ENCODE data around the gene TAAR1. TPM values are rescaled to one million over a fixed set of nuclear protein-coding genes. Genes with fewer than 3 reads are reported as not detected.

TAAR1 gene
- total RNA-seq, 1 experiment from 2014 or later, result not detected

DNA sequence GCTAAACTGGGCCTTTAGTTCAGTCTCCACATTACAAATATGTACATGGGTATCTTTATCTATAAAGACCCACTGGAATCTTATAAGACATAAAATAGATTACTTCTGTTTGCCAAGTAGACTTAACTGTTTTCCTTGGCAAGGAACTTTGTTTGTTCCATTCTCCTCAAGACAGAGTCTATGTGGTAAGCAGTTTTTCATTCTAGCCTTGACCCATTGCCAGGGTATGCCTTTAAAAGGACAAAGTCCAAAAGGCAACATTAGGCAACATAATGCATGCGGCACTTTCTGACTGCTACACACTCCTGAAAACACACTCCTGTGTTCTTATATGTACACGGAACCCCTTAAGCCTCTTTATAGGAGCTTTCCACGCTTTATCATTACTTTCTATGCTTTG lies 34.5 kb upstream of the TAAR1 start:
- Histone ChIP-seq H4K20me1 (ENCODE audit: low read length) (no peaks in the 10 kb centered on the region), H3K4me2 (ENCODE audit: low read length) (no peak overlapping the region), H3K4me1 (ENCODE audit: insufficient read depth, low read length) (peaks cover 9% of the 10 kb centered on the region; the same call in 1 of the 2 replicates), H3K9ac (ENCODE audit: low read length) (no peak overlapping the region), H3K27me3 (ENCODE audit: low read length) (no peaks in the 10 kb centered on the region), H3K9me3 (ENCODE audit: low read length) (no peaks in the 10 kb centered on the region), H2AFZ (ENCODE audit: low read length) (no peak overlapping the region), H3K79me2 (ENCODE audit: low read length) (no peaks in the 10 kb centered on the region), H3K9me2 (replicated peaks; ENCODE audit: low read length) (no peaks in the 10 kb centered on the region), H3K4me3 (ENCODE audit: low read length) (no peak overlapping the region), H3K27ac (ENCODE audit: low read length) (no peak overlapping the region), H3F3A (ENCODE audit: low read length, unreplicated experiment) (no peaks in the 10 kb centered on the region), H3K36me3 (ENCODE audit: low read depth, low read length) (no peaks in the 10 kb centered on the region)
- no peak for TF ChIP-seq EZH2phosphoT487 (IDR thresholded peaks at IDR 0.05; ENCODE audit: borderline replicate concordance, low read length)
- no peak for TF ChIP-seq EZH2 (IDR thresholded peaks at IDR 0.05; ENCODE audit: low read length, unreplicated experiment)
- peak; percentile 43; the same call in 1 of the 2 replicates for ATAC-seq
- ChIA-PET POLR2A (ENCODE audit: unreplicated experiment) (no interaction called here), CTCF (no interaction called here)
- no TSS peak for BruUV-seq (replicated peaks)
- intact Hi-C loops (cut with micrococcal nuclease), result no loop called here
- peak; percentile 63 for DNase-seq

DNA sequence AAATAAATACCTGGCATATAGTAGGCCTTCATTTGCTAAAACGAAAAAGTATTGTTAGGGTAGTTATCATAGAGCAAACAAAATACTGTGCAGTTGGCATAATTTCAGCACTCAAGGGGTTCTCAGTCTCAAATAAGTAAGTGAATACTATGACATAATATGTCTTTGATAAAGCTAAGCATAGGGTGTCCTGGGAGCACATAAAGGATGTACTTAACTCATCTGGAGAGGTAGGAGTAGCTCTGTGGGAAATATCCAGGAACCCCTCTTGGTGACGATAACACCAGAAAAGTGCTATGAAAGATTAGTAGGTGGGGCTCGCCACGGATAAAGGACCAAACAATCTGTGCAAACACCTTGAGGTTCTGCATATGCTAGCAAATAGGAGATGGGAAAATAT lies 31.7 kb upstream of the TAAR1 start:
- H4K20me1 ChIP-seq (ENCODE audit: low read length), result no peaks in the 10 kb centered on the region
- DNase-seq (no peak), ATAC-seq (no peak)
- H3K36me3 ChIP-seq (ENCODE audit: low read depth, low read length), result no peaks in the 10 kb centered on the region
- no peak overlapping the region for H3K4me2 ChIP-seq (ENCODE audit: low read length)
- H3K9ac ChIP-seq (ENCODE audit: low read length), result no peak overlapping the region
- no peaks in the 10 kb centered on the region for H3K27me3 ChIP-seq (ENCODE audit: low read length)
- H3K4me3 ChIP-seq (ENCODE audit: low read length), result no peak overlapping the region
- intact Hi-C loops (cut with micrococcal nuclease), result no loop called here
- no peaks in the 10 kb centered on the region for H3F3A ChIP-seq (ENCODE audit: low read length, unreplicated experiment)
- no peaks in the 10 kb centered on the region for H3K9me2 ChIP-seq (replicated peaks; ENCODE audit: low read length)
- H3K4me1 ChIP-seq (ENCODE audit: insufficient read depth, low read length), result peaks cover 24% of the 10 kb centered on the region
- ChIA-PET CTCF (no interaction called here), POLR2A (ENCODE audit: unreplicated experiment) (no interaction called here)
- no peaks in the 10 kb centered on the region for H3K9me3 ChIP-seq (ENCODE audit: low read length)
- no peak overlapping the region for H2AFZ ChIP-seq (ENCODE audit: low read length)
- no peak overlapping the region for H3K27ac ChIP-seq (ENCODE audit: low read length)
- BruUV-seq (replicated peaks), result no TSS peak
- no peak for TF ChIP-seq EZH2phosphoT487 (IDR thresholded peaks at IDR 0.05; ENCODE audit: borderline replicate concordance, low read length)
- TF ChIP-seq, protein P1, sequence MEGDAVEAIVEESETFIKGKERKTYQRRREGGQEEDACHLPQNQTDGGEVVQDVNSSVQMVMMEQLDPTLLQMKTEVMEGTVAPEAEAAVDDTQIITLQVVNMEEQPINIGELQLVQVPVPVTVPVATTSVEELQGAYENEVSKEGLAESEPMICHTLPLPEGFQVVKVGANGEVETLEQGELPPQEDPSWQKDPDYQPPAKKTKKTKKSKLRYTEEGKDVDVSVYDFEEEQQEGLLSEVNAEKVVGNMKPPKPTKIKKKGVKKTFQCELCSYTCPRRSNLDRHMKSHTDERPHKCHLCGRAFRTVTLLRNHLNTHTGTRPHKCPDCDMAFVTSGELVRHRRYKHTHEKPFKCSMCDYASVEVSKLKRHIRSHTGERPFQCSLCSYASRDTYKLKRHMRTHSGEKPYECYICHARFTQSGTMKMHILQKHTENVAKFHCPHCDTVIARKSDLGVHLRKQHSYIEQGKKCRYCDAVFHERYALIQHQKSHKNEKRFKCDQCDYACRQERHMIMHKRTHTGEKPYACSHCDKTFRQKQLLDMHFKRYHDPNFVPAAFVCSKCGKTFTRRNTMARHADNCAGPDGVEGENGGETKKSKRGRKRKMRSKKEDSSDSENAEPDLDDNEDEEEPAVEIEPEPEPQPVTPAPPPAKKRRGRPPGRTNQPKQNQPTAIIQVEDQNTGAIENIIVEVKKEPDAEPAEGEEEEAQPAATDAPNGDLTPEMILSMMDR (conservative IDR thresholded peaks at IDR 0.05; ENCODE audit: low read depth, low read length), result no peak
- TF ChIP-seq EZH2 (IDR thresholded peaks at IDR 0.05; ENCODE audit: low read length, unreplicated experiment), result no peak
- no peaks in the 10 kb centered on the region for H3K79me2 ChIP-seq (ENCODE audit: low read length)

DNA sequence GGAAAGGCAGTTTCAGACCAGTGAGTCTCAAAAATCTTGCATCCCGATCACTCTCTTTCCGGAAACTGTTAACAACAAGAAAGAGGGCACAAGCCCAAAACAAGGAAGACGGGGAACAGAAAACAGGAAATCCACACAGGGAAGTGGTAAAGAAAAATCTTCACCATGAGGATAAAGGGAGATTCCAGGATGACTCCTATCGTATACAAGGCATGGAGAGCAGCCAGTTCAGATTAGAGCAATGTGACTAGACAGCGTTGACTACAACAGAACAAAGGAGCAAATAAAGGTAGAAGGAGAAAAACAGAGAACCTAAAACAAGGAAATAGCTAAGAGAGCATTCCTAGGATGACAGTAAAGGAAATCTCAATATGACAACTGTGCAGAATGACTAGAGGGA lies 28.3 kb upstream of the TAAR1 start:
- peak overlapping the region; percentile 77 for H3K27ac ChIP-seq (ENCODE audit: low read length)
- H3K9me3 ChIP-seq (ENCODE audit: low read length), result no peaks in the 10 kb centered on the region
- DNase-seq, result peak; percentile 80
- H3K4me2 ChIP-seq (ENCODE audit: low read length), result peak overlapping the region; percentile 69
- H3K9ac ChIP-seq (ENCODE audit: low read length), result peak overlapping the region; percentile 36
- ATAC-seq, result peak; percentile 84
- TF ChIP-seq, protein P1 (conservative IDR thresholded peaks at IDR 0.05; ENCODE audit: low read depth, low read length), result no peak
- TF ChIP-seq EZH2 (IDR thresholded peaks at IDR 0.05; ENCODE audit: low read length, unreplicated experiment) (no peak), EZH2phosphoT487 (IDR thresholded peaks at IDR 0.05; ENCODE audit: borderline replicate concordance, low read length) (no peak)
- no peaks in the 10 kb centered on the region for H3K9me2 ChIP-seq (replicated peaks; ENCODE audit: low read length)
- no peaks in the 10 kb centered on the region for H3F3A ChIP-seq (ENCODE audit: low read length, unreplicated experiment)
- peak overlapping the region; percentile 43; the same call in 1 of the 2 replicates for H3K4me3 ChIP-seq (ENCODE audit: low read length)
- intact Hi-C loops (cut with micrococcal nuclease), result no loop called here
- H4K20me1 ChIP-seq (ENCODE audit: low read length), result no peaks in the 10 kb centered on the region
- ChIA-PET CTCF (interaction anchor here (0.5 to 1.2 kb wide), 2 partner anchors 17 to 28 kb away, joined by 3 to 4 read pairs; no protein-coding TSS in a partner anchor), POLR2A (ENCODE audit: unreplicated experiment) (no interaction called here)
- H3K4me1 ChIP-seq (ENCODE audit: insufficient read depth, low read length), result peaks cover 32% of the 10 kb centered on the region
- no peaks in the 10 kb centered on the region for H3K36me3 ChIP-seq (ENCODE audit: low read depth, low read length)
- H3K79me2 ChIP-seq (ENCODE audit: low read length), result no peaks in the 10 kb centered on the region
- BruUV-seq (replicated peaks), result no TSS peak
- H3K27me3 ChIP-seq (ENCODE audit: low read length), result no peaks in the 10 kb centered on the region
- peak overlapping the region; percentile 70 for H2AFZ ChIP-seq (ENCODE audit: low read length)

Data from PC-3 (cell line).